HG02759 (cell line): ENCODE results near the gene ARHGAP26.

Source experiments
- ATAC-seq: cut with Tn5 transposase; IDR thresholded peaks from one replicate; pipeline ENCODE4 v1.9.1; 2021; ENCODE audit warnings: mild to moderate bottlenecking, moderate library complexity; ENCODE audit not compliant: unreplicated experiment

Gene ARHGAP26

DNA sequence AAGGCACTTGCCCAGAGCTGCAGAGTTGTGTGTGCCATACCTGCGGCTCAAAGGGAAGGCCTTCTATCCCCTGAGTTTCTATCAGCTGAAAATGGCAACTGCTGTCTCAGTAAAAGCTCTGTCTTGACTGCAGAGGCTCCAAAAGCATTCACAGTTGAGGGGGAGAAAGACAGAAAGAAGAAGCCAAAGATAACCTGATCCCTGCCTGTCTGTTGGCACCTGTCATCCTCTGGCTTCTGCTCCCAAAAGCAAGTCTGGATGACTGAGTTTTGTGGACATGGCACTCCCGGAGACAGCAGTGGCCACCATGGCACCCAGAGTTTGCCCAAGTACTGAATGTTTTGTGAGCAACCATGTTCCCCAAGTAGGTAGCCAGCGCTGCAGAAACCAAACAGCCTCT is 456.7 kb downstream of the ARHGAP26 start:
- no peak for ATAC-seq

DNA sequence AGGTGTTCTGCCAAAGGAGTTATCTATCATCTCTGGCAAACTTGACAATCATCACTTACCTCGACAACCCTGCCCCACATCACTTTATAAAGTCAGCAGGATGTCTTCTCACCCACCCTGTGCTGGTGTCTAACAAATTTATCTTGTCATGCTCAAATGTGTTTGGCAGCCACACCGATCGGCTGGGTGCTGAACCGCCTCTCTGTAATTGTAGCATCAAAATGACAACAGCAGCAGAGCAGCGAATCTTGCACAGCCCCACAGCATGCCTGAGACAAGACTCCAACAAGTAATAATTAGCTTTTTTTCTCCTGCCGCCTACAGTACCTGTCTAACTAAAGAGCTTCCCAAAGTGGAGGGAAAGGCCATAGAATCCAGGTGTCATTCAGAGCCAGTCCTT is 457.1 kb downstream of the ARHGAP26 start:
- no peak for ATAC-seq

DNA sequence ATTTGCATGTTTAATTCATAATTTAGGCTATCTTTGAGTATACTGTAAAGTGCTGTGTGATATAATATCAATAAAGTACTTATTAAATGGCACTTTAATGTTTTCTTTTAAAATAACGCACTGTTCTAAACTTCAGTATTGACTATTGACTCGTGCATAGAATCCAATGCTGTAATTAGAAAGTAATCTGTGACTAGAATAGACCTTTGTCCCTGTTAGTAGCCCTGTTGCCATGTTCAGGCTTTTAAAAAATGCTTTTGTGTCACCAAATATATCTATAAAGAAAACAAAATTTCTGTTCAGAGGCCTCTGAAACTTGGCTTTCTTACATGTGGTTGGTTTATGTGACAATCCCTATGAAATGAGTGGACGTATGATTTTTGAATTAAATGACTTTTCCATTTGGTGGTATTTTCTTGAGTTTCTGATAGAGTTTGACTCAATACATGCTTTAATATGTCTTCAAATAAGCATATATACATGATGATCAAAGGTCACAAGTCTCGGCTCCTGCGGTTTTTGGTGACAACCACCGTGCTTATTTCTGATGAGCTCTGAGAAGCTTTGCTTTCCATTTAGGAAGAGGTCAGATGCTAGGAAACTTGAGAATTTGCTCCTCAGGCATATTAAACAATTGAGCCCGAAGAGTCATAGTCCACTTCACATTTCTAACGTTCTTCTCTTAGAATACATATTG is 458.6 kb downstream of the ARHGAP26 start:
- ATAC-seq, result no peak

DNA sequence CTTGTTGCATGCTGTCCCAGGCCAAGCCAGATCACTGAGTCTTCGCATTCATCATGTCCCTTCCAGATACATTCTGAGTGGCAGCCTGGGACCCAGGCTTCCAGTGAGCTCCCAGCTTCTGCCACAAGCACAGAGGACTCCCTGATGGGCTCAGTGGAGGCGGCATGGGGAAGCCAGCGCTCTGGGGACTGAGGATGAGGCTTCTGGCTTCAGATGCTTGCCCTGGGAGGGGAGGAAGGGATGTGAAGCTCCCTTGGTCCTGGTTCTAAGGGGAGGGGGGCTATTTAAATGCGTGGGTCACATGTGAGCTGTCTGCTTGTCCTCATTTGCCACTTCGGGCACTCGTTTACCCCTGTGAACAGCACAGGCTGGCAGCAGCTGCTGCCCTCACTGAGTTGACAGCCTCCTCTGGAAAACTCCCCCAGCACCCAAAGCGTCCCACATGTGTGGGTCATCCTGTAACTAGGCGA is 459.3 kb downstream of the ARHGAP26 start:
- peak; percentile 41 for ATAC-seq

DNA sequence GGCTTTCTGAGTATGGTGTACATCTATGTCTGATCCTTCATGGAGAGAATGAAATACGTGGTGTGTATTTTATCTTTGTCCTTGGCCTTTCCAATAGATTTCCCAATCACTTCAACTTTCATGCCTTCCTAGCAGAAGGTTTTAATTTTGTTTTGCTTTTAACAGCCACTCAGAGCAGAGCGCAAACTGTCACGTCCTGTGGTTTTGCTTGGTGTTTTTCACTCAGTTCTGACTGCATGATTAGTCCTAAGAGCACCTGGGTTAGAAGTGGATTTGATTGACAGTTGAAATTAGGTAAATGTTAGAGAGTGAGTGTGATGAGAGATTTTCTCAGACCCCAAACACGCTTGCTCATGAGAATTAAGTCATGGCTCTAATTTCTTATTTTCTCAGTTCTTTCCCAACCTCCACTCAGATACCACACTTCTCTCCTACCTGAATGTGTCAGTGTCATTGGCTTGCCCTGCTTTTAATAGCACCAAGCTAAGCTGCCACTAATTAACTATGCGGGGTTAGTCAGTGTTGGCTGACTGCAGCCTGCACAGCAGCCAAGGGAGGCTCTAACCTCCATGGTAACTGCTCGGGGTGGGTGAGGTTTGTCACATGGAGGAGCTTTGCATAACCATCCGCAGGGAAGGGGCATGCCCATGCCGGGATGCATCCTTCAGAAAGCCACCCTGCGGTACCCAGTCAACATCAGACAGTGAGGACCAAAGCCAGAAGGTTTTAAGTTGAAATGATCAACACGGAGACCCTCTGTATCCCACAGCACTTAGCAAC is 459.9 kb downstream of the ARHGAP26 start:
- peak; percentile 85 for ATAC-seq

DNA sequence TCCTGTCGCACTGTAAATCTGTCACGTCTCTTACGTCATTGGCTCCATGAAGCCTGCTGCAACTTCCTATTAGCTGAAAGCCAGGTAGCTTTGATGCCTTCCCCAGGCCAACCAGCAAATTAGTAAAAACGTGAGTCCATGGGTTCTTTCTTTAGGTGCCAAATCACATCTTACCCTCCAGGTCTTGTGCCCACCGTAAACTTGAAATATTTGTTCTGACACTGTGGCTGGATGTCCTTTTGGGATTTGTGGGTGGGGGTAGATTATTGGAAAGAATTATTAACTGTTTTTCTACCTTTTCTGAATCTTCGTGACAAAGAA is 460.5 kb downstream of the ARHGAP26 start:
- no peak for ATAC-seq

DNA sequence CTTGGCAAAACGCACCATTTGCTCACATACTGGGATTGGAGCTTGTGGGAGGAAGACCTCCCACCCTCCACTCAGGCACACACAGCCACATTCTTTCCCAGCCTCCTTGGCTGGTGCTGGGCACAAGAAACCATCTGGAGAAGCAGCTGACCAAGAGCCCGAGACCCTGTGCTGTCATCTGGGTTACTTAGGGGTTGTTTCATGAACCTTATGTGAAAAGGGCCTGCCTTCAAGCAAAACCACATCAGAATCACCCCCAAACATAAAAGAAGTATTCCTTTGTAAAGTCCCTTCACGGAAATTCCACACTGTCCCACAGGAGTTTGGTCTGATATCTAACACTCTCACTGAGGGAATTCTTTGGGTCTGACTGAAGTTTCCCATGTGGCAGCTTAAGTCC is 461.2 kb downstream of the ARHGAP26 start:
- ATAC-seq, result no peak

DNA sequence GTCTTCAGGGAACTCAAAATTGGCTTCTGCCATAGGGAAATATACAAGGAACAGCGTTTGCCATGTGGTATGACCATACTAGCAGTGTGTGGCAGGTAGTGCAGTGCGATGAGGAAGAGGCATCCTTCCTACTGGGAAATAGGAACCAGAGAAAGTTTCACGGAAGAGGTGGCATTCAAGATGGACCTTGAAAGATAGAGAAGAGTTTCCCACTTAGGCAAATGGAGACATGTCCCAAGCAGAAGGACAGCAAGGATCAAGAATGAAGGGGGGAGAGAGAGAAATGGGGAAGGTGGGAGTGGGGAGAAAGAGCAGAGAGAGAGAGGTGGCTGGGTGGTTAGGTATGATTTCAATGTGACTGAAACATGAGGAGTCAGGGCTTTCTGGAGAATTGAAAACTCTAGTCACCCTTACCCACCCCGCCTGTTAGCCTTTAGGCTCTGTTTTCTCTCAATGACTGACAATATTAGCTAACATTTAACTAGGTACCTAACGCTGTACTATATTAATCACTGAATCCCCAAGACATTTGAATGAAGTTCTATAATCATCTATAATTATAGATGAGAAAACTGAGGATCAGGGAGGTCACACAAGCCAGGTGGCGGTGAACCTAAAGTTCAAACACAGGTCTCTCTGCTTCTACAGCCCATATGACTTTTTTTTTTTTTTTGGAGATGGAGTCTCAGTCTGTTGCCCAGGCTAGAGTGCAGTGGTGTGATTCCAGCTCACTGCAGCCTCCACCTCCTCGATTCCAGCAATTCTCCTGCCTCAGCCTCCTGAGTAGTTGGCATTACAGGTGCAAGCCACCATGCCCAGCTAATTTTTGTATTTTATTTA is 462.0 kb downstream of the ARHGAP26 start:
- peak; percentile 39 for ATAC-seq

DNA sequence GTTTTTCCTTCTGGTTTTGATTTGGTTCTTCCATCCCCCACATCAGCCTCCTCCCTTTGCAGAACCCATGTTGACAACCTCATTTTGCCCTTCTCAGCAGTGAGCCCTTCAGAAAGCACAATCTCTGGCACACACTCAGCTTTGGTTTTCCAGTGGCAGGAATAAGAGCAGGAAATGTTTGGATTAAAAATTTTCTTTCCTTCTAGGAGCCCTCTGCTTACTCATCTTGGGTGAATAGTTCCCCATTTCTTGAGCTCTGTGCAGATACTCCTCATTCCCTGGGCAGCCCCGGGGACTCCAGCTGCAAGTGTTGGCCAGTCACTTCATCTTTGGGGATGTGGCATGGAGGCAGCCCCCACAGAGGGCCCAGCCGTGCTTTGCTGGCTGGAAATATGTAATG is 462.9 kb downstream of the ARHGAP26 start:
- no peak for ATAC-seq

DNA sequence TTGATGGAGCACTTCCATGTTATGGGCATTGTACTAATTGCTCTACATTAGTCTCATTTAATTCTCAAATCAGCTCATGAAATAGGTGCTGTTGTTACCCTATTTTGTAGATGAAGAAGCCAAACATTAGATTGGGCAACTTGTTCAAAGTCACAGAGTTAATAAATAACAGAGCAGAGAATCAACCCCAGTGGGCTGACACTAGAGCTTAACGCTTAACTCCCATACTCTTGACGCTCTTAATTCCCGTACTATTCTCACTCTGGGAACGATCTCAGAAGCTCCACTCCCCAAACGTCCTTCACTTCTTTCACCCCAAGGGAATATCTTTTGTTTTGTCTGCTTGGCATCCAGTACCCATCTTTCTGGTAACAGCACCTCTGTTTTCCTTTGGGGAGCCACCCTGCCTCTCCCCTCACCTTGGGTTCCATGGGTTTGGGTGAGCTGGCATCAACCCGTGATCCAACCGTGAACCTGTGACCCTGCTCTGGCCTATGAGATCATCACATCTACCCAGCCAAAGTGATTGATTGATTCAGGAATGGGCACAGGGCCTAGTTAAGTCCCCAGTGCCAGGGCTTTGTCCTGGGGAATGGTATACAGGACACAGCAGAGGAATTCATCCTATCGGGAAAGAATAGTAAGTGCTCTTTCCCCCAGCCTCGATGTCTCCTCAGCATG is 464.1 kb downstream of the ARHGAP26 start:
- ATAC-seq, result no peak

DNA sequence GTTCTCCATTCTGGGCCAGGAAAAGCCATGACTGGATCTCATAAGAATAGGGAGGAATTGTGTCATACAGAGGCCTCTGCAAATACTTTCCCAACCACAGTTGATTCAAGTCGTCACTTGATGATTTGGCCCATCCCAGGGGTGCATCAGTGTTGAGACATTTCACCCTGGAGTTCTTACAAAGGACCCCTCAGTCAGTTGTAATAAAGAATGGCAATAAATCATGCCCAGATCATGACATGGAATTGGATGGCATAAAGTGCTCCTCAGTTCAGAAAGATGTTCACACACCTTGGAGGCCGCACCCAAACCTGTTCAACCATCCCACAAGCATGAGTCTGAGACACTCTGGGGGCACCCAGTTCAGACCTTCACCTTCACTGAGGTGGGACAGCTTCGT is 465.2 kb downstream of the ARHGAP26 start:
- ATAC-seq, result no peak

DNA sequence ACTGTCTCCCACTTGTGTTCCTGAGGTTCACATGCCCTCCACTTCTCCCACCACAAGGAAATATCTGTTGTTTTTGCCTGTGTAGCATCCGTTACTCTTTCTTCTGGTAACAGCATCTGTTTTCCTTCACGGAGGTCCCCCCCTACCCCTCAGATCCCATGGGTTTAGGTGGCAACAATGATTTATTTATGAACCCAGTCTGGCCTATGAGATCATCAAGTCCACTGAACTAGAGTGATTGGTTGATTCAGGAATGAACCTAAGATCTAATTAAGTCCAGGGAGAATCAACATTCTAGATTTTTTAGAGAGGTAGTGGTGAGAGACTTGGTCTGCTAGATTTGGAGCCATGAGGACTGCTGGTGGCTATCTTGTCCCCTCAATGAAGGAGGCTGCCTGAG is 466.5 kb downstream of the ARHGAP26 start:
- ATAC-seq, result no peak

DNA sequence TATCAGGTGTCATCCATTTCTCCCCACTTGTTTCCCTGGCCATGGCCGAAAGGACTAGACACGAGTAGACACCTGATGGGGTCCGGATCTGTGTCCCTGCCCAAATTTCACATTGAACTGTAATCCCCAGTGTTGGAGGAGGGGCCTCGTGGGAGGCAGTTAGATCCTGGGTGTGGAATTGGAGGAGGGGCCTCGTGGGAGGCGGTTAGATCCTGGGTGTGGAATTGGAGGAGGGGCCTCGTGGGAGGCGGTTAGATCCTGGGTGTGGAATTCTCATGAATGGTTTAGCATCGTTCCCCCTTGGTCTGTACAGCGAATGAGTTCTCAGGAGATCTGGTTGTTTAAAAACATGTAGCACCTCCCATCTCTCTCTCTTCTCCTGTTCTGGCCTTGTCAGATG is 467.5 kb downstream of the ARHGAP26 start:
- no peak for ATAC-seq

DNA sequence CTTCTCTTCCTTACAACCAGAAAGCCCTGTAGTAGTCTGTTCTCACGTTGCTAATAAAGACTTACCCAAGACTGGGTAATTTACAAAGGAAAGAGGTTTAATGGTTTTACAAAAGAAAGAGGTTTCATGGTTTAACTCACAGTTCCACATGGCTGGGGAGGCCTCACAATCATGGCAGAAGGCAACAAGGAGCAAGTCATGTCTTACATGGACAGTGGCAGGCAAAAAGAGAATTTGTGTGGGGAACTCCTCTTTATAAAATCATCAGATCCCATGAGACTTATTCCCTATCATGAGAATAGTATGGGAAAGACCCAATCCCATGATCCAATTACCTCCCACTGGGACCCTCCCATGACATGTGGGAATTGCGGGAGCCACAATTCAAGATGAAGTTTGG is 468.4 kb downstream of the ARHGAP26 start:
- no peak for ATAC-seq

DNA sequence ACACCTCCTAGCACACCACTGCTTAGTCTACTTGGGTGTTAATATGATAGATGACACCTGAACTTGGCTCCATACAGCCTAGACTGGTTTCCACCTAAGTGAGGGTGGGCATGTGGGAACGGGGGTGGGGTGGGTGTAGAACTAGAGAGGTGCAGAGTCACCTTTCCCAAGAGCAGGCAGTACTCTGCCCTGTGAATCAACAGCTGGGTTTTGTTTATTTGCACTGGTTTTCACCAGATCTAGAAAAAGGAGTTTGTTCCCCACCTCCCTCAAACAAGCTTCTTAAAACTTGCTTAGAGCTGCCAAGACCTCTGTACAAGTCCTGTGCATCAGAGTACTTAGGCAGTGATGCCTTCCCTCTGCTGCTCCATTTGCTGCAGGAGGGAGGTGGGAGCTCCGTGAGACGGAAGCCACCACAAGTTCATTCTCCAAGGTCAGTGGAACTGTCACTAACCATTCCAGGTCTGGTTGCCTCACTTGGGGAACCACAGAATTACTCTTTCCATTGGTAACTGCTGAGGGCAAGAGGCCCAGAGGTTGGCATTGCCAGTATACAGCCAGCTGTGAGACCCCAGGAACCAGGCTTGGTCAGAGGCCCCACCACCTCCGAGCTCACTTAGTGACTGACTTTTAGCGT is 469.8 kb downstream of the ARHGAP26 start:
- no peak for ATAC-seq

DNA sequence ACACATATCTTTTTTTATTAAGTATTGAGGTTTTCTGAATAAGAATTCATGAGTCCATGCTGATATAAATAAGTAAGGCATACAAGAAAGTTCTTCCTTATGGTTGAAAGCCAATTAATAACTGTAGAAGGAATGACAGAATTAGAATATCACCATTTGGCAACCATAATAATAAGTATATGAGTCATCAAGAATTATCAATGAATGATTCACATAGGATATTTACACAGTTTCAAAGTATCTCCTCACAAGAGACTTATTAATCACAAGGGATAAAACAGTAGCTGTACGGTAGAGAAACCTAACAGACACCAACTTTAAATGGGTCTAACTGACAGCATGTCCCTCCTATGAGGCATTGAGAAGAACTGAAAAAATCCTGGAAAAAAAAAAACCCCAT is 471.7 kb downstream of the ARHGAP26 start:
- ATAC-seq, result no peak

DNA sequence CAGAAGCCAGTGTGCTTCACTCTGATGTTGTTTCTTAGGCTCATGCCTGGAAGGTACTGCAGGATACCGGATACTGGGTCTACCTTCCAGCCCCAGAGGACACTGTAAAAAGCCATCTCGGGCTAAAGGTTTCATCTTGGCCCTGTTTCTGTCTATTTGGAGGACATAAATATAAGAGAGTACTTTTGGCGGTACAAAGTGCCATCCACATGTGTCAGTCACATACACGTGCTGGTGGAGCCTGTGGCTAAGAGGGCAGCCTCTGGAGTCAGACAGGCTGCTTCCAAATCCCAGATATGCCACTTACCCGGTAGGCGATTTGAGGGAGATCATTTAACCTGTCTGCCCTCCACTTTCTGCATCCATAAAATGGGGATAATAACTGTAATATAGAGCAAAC is 472.9 kb downstream of the ARHGAP26 start:
- ATAC-seq, result no peak

DNA sequence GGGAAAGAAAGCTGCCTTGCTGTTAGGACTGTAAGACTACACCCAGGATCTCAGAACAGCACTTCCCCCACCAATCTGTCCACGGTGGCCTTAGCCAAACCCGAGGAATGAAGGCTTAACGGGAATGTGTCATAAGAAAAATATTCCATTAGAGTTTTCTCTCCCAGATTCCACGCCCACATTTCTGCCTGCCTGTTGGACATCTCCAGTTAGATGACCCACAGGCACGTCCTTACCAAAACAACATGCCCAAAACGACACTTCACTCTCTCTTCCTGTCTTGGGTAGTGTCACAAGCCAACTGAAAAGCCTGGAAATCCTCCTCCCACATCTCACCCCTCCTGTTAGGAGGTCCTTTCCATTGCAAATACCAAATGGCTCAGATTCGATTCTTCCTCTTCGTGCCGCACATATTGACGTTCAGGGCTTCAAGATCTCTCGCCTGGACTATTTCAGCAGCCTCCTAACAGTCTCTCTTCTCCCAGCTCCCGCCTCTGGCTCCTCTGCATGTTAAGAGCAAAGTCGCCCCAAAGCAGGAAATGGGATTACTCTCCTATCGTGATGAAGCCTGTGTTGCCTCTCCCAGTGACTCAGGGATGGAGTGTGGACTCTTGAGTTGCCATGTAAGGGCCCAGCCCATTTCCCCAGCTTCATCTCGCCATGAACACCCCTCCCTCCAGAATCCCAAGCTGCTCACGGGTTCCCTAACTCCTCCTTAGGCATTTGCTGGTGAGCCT is 474.0 kb downstream of the ARHGAP26 start:
- ATAC-seq, result no peak

DNA sequence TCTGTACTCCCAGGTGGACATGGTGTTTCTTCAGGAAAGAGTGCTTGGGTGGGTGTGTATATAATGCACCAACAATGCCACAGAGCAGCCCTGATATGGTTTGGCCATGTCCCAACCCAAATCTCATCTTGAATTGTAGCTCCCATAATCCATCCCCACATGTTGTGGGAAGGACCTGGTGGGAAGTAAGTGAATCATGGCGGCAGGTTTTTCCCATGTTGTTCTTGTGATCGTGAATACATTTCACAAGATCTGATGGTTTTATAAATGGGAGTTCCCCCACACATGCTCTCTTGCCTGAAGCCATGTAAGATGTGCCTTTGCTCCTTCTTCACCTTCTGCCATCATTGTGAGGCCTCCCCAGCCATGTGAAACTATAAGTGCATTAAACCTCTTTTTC is 474.8 kb downstream of the ARHGAP26 start:
- no peak for ATAC-seq
